BLaER1 (cell line): ENCODE results near the gene DNAI4.
A peak's percentile ranks its signal among the peaks of the same experiment; 100 is the strongest.
"Not testable (repeated sequence)": the region's sequence is repeated elsewhere in the genome, so short reads cannot be mapped to it uniquely, and the experiment has no call there.

Experiments
- H3K27ac ChIP-seq: shearing (Covaris generic); formaldehyde crosslinking; 2 replicates; pipeline ENCODE4 v1.8.1; 2022
- H3K27me3 ChIP-seq: shearing (Covaris generic); formaldehyde crosslinking; 2 replicates; pipeline ENCODE4 v1.8.1; 2022
- H3K36me3 ChIP-seq: shearing (Covaris generic); formaldehyde crosslinking; 2 replicates; pipeline ENCODE4 v1.8.1; 2022
- H3K4me1 ChIP-seq: shearing (Covaris generic); formaldehyde crosslinking; 2 replicates; pipeline ENCODE4 v1.8.1; 2022
- H3K4me2 ChIP-seq: shearing (Covaris generic); formaldehyde crosslinking; 2 replicates; pipeline ENCODE4 v1.8.1; 2022
- H3K4me3 ChIP-seq: shearing (Covaris generic); formaldehyde crosslinking; 2 replicates; pipeline ENCODE4 v1.8.1; 2022
- H3K9ac ChIP-seq: shearing (Covaris generic); formaldehyde crosslinking; 2 replicates; pipeline ENCODE4 v1.8.1; 2022
- H3K9me3 ChIP-seq: shearing (Covaris generic); formaldehyde crosslinking; 2 replicates; pipeline ENCODE4 v1.8.1; 2022
- H4K20me1 ChIP-seq: shearing (Covaris generic); formaldehyde crosslinking; 2 replicates; pipeline ENCODE4 v1.8.1; 2022
- Cebpa-rat ChIP-seq: shearing (Covaris generic); IDR thresholded peaks from 2 replicates; pipeline ENCODE4 v1.8.1; 2022

The DNAI4 gene

DNA sequence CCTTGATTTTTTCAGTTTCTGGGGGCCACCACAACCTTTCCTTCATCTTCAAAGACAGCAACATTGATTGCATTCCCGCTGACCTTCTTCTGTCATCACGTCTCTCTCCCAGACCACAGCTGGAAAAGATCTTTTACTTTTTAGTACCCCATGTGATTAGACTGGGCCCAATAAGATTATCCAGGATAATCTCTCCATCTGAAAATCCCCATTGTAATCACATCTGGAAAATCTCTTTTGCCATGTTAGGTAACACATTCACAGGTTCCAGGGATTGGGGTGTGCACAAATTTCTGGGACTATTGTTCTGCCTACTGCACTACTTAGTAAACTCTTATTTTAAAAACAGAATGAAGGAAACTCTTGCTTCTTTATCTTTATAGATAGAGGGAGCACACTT, 76.5 kb downstream of the DNAI4 start:
- no peaks in the 10 kb centered on the region for H3K9me3 ChIP-seq
- H3K27me3 ChIP-seq = no peaks in the 10 kb centered on the region
- H3K4me3 ChIP-seq = no peak overlapping the region
- H3K36me3 ChIP-seq = no peaks in the 10 kb centered on the region
- no peaks in the 10 kb centered on the region for H3K4me1 ChIP-seq
- no peak overlapping the region for H3K9ac ChIP-seq
- H3K4me2 ChIP-seq = no peak overlapping the region
- H3K27ac ChIP-seq = no peak overlapping the region
- no peak for TF ChIP-seq Cebpa-rat
- no peaks in the 10 kb centered on the region for H4K20me1 ChIP-seq

DNA sequence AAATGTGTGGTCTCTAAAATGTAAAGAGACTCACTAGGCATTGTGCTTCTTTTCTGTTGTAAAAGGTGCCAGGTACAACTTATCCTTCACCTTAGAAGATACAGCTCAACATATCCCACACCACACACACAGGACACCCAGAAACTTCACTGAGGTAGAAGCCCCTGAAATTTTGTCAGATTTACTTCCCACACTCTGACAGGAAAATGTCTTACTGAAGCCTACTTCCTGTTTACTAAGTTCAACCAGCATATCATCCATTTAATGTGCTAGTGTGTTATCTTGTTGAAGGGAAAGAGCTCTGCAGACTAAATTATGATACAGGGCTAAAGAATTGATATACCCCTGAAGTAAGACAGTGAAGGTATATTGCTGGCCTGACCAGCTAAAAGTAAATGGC, 83.7 kb downstream of the DNAI4 start:
- Histone ChIP-seq H3K9ac (no peak overlapping the region), H3K4me1 (peaks cover 14% of the 10 kb centered on the region), H3K4me2 (peak overlapping the region; percentile 64), H3K36me3 (no peaks in the 10 kb centered on the region), H4K20me1 (no peaks in the 10 kb centered on the region), H3K27ac (peak overlapping the region; percentile 58), H3K4me3 (no peak overlapping the region), H3K9me3 (no peaks in the 10 kb centered on the region), H3K27me3 (no peaks in the 10 kb centered on the region)
- TF ChIP-seq Cebpa-rat = no peak

DNA sequence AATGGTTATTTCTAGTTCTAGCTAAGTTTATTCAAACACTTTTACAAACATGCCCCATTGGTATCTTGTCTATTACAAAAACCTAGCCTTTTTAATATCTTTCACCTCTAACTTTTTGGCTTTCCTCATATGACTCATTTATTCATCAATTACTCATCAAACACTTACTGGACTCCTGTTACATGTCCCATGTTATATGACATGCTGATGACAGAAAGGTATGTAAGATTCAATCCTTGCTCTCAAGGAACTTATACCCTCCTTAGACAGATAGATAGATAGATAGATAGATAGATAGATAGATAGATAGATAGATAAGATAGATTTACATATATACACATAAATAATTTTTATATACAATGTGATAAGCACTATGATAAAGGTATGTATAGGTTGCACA, 89.7 kb downstream of the DNAI4 start:
- Histone ChIP-seq H4K20me1 (no peaks in the 10 kb centered on the region), H3K4me3 (no peak overlapping the region), H3K36me3 (no peaks in the 10 kb centered on the region)

DNA sequence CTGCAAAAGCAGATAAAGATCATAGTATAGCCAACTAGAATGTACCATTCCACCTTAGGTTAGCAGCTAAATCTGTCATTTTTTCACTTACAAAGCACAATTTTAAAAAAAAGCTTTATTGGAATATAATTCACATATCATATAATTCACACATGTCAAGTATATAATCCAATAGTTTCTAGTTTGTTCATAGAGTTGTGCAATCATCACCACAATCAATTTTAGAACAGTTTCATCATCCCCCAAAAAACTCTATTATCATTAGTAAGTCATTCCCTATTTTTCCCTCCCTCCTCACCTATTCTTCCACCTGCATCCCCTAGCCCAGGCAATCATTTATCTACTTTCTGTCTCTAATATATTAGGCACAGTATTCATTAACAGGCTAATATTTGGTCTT, 91.5 kb downstream of the DNAI4 start:
- no peaks in the 10 kb centered on the region for H4K20me1 ChIP-seq

More for the DNA sequence above, 89.7 kb downstream of the DNAI4 start:
- no peak for TF ChIP-seq Cebpa-rat
- H3K9ac ChIP-seq = no peak overlapping the region
- H3K4me1 ChIP-seq = no peaks in the 10 kb centered on the region
- no peak overlapping the region for H3K4me2 ChIP-seq
- H3K9me3 ChIP-seq = no peaks in the 10 kb centered on the region
- no peak overlapping the region for H3K27ac ChIP-seq
- H3K27me3 ChIP-seq = no peaks in the 10 kb centered on the region

DNA sequence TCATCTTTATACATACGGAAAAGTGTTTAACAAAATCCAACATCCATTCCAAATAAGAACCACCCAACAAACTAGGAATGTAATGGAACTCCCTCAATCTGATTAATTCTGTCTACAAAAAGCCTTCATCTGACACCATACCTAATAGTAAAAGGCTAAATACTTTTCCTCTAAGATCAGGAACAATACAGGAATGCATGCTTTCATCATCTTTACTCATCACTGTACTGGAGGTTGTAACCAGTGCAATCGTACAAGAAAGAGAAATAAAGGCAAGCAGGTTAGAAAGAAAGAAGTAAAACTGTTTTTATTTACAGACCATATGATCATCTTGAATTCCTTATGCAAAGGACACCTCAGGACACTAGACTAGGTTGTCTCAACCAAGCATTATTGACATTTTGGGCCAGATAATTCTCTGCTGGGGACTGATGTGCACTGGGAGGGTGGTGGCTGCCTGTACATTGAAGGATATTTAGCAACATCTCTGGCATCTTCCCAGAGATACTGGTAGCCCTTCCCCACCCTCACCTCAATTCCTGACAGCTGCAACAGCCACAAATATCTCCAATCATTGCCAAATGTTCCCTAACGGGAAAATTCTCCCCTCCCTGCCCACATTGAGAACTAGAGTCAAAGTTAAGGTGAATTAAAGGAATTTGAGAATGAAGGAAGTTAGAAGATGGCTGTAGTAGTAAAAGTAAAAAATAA, 93.0 kb downstream of the DNAI4 start:
- Histone ChIP-seq H3K27ac (no peak overlapping the region), H3K27me3 (no peaks in the 10 kb centered on the region), H3K4me1 (no peaks in the 10 kb centered on the region), H4K20me1 (no peaks in the 10 kb centered on the region), H3K36me3 (no peaks in the 10 kb centered on the region), H3K4me3 (no peak overlapping the region), H3K9ac (no peak overlapping the region), H3K9me3 (no peaks in the 10 kb centered on the region), H3K4me2 (no peak overlapping the region)
- TF ChIP-seq Cebpa-rat = no peak

More for the DNA sequence above, 91.5 kb downstream of the DNAI4 start:
- Histone ChIP-seq H3K27me3 (no peaks in the 10 kb centered on the region), H3K9ac (no peak overlapping the region), H3K9me3 (no peaks in the 10 kb centered on the region), H3K4me2 (no peak overlapping the region), H3K27ac (no peak overlapping the region), H3K4me3 (no peak overlapping the region), H3K36me3 (no peaks in the 10 kb centered on the region), H3K4me1 (no peaks in the 10 kb centered on the region)
- TF ChIP-seq Cebpa-rat = no peak

DNA sequence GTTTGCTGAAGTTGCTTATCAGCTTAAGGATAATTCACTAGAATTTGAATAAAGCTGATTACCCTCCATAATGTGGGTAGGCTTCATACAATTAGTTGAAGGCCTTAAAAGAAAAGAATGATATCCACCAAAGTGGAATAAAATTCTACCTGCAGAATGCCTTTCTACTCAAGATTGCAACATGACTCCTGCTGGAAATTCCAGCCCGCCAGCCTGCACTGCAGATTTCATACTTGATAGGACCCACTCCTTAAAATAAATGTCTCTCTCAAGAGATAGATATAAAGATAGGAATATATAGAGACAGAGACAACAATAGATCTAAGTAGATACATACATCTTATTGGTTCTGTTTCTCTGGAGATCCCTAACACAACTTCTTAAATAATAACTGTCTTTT, 99.9 kb downstream of the DNAI4 start:
- Histone ChIP-seq H3K36me3 (no peaks in the 10 kb centered on the region), H3K27ac (no peak overlapping the region), H4K20me1 (no peaks in the 10 kb centered on the region), H3K9ac (no peak overlapping the region), H3K9me3 (peaks cover 4% of the 10 kb centered on the region; the same call in 1 of the 2 replicates), H3K27me3 (no peaks in the 10 kb centered on the region), H3K4me2 (no peak overlapping the region), H3K4me1 (no peaks in the 10 kb centered on the region), H3K4me3 (no peak overlapping the region)
- TF ChIP-seq Cebpa-rat = no peak

DNA sequence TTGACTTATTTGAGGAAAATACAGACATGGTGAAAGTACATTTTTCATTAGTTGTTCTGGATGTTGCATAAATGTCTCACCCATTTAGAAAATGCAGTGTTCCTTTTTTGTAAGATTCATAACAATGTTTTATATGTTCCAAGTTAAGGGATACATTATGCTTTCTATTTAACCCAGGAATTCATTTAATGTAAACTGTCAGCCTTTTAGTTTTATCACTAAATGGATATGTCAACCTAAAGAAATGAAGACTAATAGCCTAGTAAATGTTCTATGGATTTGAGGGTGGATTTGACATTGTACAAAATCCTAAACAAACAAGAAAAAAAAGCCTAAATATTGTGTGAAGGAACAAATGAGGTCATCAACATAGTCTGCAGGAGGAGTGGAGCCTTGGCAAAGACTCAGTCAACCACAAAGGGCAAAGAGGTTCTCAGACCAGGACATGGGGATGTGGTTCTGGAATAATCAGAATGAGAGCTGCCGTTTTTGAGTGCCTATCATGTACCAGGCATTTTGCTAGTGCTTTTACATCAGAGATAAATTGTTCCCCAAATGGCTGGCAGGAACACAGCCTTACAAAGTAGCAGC, 114.8 kb downstream of the DNAI4 start:
- Histone ChIP-seq H4K20me1 (no peaks in the 10 kb centered on the region), H3K27ac (no peak overlapping the region), H3K9me3 (no peaks in the 10 kb centered on the region), H3K36me3 (no peaks in the 10 kb centered on the region), H3K9ac (no peak overlapping the region), H3K4me1 (no peaks in the 10 kb centered on the region), H3K4me3 (no peak overlapping the region), H3K27me3 (no peaks in the 10 kb centered on the region), H3K4me2 (no peak overlapping the region)
- TF ChIP-seq Cebpa-rat = no peak

DNA sequence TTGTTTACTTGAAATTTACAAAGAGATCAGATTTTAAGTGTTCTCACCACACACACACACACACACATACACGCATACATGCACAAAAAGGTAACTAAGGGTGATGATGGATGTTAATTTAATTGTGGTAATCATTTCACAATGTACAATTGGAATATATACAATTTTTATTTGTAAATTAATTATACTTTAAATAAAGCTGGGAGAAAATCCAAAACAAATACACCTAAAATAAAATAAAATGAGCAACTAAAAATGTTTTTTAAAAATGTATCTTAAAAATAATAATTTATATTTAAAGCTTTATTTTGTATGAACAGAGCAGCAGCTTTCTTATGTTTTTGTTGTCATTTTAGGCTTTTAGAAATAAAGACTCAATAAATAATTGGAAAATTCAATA, 115.4 kb downstream of the DNAI4 start:
- no peak for TF ChIP-seq Cebpa-rat
- Histone ChIP-seq H3K27ac (no peak overlapping the region), H3K36me3 (no peaks in the 10 kb centered on the region), H3K4me1 (no peaks in the 10 kb centered on the region), H3K4me3 (no peak overlapping the region), H3K9me3 (no peaks in the 10 kb centered on the region), H3K9ac (no peak overlapping the region), H4K20me1 (no peaks in the 10 kb centered on the region), H3K27me3 (no peaks in the 10 kb centered on the region), H3K4me2 (no peak overlapping the region)

DNA sequence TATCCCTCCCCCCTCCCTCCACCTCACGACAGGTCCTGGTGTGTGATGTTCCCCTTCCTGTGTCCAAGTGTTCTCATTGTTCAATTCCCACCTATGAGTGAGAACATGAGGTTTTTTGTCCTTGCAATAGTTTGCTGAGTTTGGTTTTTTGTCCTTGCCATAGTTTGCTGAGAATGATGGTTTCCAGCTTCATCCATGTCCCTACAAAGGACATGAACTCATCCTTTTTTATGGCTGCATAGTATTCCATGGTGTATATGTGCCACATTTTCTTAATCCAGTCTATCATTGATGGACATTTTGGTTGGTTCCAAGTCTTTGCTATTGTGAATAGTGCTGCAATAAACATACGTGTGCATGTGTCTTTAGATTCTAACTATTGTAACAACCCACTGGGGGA, 128.8 kb downstream of the DNAI4 start:
- H3K27me3 ChIP-seq, H3K4me1 ChIP-seq, H3K36me3 ChIP-seq, H3K4me2 ChIP-seq, H4K20me1 ChIP-seq, H3K9me3 ChIP-seq, H3K27ac ChIP-seq, H3K4me3 ChIP-seq, H3K9ac ChIP-seq: not testable (repeated sequence)

DNA sequence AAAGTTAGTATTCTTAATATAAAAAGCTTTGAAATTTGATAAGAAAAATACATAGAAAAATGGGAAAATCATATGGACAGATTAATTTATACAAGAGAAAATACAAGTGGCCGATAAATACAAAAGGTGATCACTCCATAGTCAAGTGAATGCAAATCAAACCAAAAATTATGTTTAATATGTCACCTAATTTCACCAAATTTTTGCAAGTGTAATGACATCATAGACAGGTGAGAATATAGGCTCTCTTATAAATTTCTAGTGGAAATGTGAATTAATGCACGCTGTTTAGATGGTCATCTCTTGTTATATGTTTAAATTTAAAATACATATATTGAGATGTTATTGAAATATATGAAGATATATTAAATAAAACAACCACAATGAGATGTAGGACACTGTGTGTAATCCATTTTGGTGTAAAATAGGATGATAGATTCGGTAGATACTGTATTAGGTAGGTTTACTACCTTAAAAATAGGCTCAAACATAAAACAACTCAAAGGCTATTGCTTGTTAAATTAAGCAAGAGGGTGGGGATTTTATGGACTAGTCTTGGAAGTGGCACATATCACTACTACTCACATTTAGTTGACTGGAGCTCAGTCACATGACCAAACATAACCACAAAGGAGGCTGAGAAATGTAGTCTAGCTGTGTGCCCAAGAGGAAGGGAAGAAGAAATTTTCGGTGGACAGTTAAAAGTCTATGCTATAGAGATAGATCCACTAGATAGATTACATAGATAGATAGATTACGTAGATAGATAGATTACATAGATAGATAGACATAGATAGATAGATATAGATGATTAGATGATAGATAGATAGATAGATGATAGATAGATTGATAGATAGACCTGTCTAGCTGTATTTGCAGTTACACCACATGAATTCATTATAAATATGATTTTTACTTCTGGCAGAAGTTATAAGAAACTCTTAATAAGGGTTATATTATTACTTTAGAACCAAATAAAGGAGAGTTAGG, 132.7 kb downstream of the DNAI4 start:
- Histone ChIP-seq H3K9me3 (no peaks in the 10 kb centered on the region), H3K4me2 (no peak overlapping the region), H3K27ac (no peak overlapping the region), H3K4me3 (no peak overlapping the region), H4K20me1 (no peaks in the 10 kb centered on the region), H3K36me3 (no peaks in the 10 kb centered on the region), H3K27me3 (no peaks in the 10 kb centered on the region), H3K9ac (no peak overlapping the region), H3K4me1 (peaks cover 9% of the 10 kb centered on the region; the same call in 1 of the 2 replicates)
- TF ChIP-seq Cebpa-rat = no peak
